IMR-90 (cell line): ENCODE measurements around the gene KIF21A. TPM values are rescaled to one million over a fixed set of nuclear protein-coding genes. Genes with fewer than 3 reads are reported as not detected.

Source experiments
- ATAC-seq: fragments of 200-7000 bp; cut with Tn5 transposase; 2 replicates; pipeline ENCODE4 v1.9.1; 2020; ENCODE audit warnings: low read depth, mild to moderate bottlenecking, moderate library complexity
- BruUV-seq: library from RNA; stranded (reverse); fragments of 400-500 nt; replicated peaks from 2 replicates; lab custom pipeline; 2021; lab: Mats Ljungman, UMichigan
- CTCF ChIA-PET: fragments of 300-600 bp; formaldehyde crosslinking; extraction: SDS; loops from one replicate; lab custom pipeline; 2021; ENCODE audit warnings: antibody characterized with exemption; lab: Yijun Ruan, JAX
- POLR2A ChIA-PET: fragments of 300-600 bp; sonication (Branson Sonifier 250); formaldehyde crosslinking; loops from one replicate; lab custom pipeline; 2022; ENCODE audit warnings: antibody characterized with exemption; ENCODE audit not compliant: unreplicated experiment; lab: Charles Lee
- DNase-seq: peaks from one replicate; pipeline ENCODE4 v3.0.0; 2013
- H2AFZ ChIP-seq: replicated peaks from 2 replicates; pipeline ENCODE3; 2013; ENCODE audit warnings: low read length, mild to moderate bottlenecking; ENCODE audit not compliant: poor library complexity
- H2AK5ac ChIP-seq: 2 replicates; pipeline ENCODE4 v1.6.1; 2013; ENCODE audit warnings: low read depth, low read length, inconsistent platforms
- H2AK9ac ChIP-seq: replicated peaks from 2 replicates; pipeline ENCODE3; 2013; ENCODE audit warnings: mild to moderate bottlenecking, low read depth, low read length, moderate library complexity; ENCODE audit not compliant: poor library complexity
- H2BK120ac ChIP-seq: 2 replicates; pipeline ENCODE4 v1.6.1; 2013; ENCODE audit warnings: low read depth, low read length, inconsistent platforms
- H2BK15ac ChIP-seq: 3 replicates; pipeline ENCODE4 v1.6.1; 2013; ENCODE audit warnings: low read depth, low read length, inconsistent platforms
- H2BK20ac ChIP-seq: 2 replicates; pipeline ENCODE4 v1.6.1; 2013; ENCODE audit warnings: low read depth, mild to moderate bottlenecking, inconsistent platforms, low read length, moderate library complexity
- H2BK5ac ChIP-seq: 2 replicates; pipeline ENCODE4 v1.6.1; 2013; ENCODE audit warnings: mild to moderate bottlenecking, low read depth, low read length, inconsistent platforms; ENCODE audit not compliant: poor library complexity, severe bottlenecking
- H3K14ac ChIP-seq: replicated peaks from 2 replicates; pipeline ENCODE4 v1.6.1; 2013; ENCODE audit warnings: low read depth, low read length, inconsistent platforms
- H3K18ac ChIP-seq: 2 replicates; pipeline ENCODE4 v1.6.1; 2013; ENCODE audit warnings: low read depth, low read length, control low read depth
- H3K23ac ChIP-seq: 2 replicates; pipeline ENCODE4 v1.6.1; 2013; ENCODE audit warnings: low read depth, low read length, inconsistent platforms
- H3K27ac ChIP-seq: 2 replicates; pipeline ENCODE4 v1.5.1; 2013; ENCODE audit warnings: mild to moderate bottlenecking, control low read depth, low read length; ENCODE audit not compliant: insufficient read depth
- H3K27me3 ChIP-seq: 2 replicates; pipeline ENCODE4 v1.6.1; 2013; ENCODE audit warnings: low read length; ENCODE audit not compliant: control insufficient read depth, insufficient read depth
- H3K36me3 ChIP-seq: 2 replicates; pipeline ENCODE4 v1.6.1; 2013; ENCODE audit warnings: low read length, mixed read lengths; ENCODE audit not compliant: control insufficient read depth, insufficient read depth
- H3K4ac ChIP-seq: 2 replicates; pipeline ENCODE4 v1.6.1; 2013; ENCODE audit warnings: low read depth, low read length, inconsistent platforms
- H3K4me1 ChIP-seq: 2 replicates; pipeline ENCODE4 v1.6.1; 2013; ENCODE audit warnings: low read length, mixed read lengths; ENCODE audit not compliant: control insufficient read depth, insufficient read depth
- H3K4me2 ChIP-seq: 2 replicates; pipeline ENCODE4 v1.6.1; 2013; ENCODE audit warnings: low read depth, mild to moderate bottlenecking, control low read depth, low read length, moderate library complexity
- H3K4me3 ChIP-seq: 2 replicates; pipeline ENCODE4 v1.5.1; 2013; ENCODE audit warnings: low read depth, mild to moderate bottlenecking, control low read depth, low read length, moderate library complexity; ENCODE audit not compliant: insufficient read depth
- H3K56ac ChIP-seq: 2 replicates; pipeline ENCODE4 v1.6.1; 2013; ENCODE audit warnings: low read length, inconsistent platforms; ENCODE audit not compliant: insufficient read depth; ENCODE audit errors: extremely low read depth
- H3K79me1 ChIP-seq, 2 experiments: 2 replicates each; pipeline ENCODE4 v1.6.1; 2013; ENCODE audit warnings: low read length in 2 of 2, inconsistent platforms in 1 of 2, low read depth in 1 of 2
- H3K9ac ChIP-seq: 2 replicates; pipeline ENCODE4 v1.6.1; 2013; ENCODE audit warnings: low read depth, low read length, control low read depth
- H3K9me1 ChIP-seq: 2 replicates; pipeline ENCODE4 v1.6.1; 2013; ENCODE audit warnings: low read length, inconsistent platforms; ENCODE audit not compliant: insufficient read depth
- H3K9me3 ChIP-seq: 2 replicates; pipeline ENCODE4 v1.6.1; 2013; ENCODE audit warnings: low read length; ENCODE audit not compliant: control insufficient read depth, insufficient read depth
- H4K20me1 ChIP-seq: 2 replicates; pipeline ENCODE4 v1.6.1; 2013; ENCODE audit warnings: low read length, inconsistent platforms; ENCODE audit not compliant: insufficient read depth
- H4K5ac ChIP-seq: 2 replicates; pipeline ENCODE4 v1.6.1; 2013; ENCODE audit warnings: mild to moderate bottlenecking, low read depth, low read length, control low read depth
- H4K8ac ChIP-seq, 2 experiments: 2 replicates each; pipeline ENCODE4 v1.6.1; 2013; ENCODE audit warnings: low read depth in 2 of 2, low read length in 2 of 2, control low read depth in 1 of 2, inconsistent platforms in 1 of 2
- H4K91ac ChIP-seq: 2 replicates; pipeline ENCODE4 v1.6.1; 2013; ENCODE audit warnings: low read depth, low read length, inconsistent platforms; ENCODE audit not compliant: insufficient read depth
- BHLHE40 ChIP-seq: fragments of 150-350 bp; IDR thresholded peaks from 2 replicates; pipeline ENCODE4 v1.6.1; 2016; ENCODE audit warnings: mild to moderate bottlenecking, low read depth, low read length
- CEBPB ChIP-seq: IDR thresholded peaks from 2 replicates; pipeline ENCODE4 v1.6.1; 2012; ENCODE audit warnings: low read depth, low read length, improper control_type of control experiment
- CHD1 ChIP-seq: IDR thresholded peaks from 2 replicates; pipeline ENCODE4 v1.6.1; 2012; ENCODE audit warnings: low read depth, low read length, improper control_type of control experiment
- MAFK ChIP-seq: IDR thresholded peaks from 2 replicates; pipeline ENCODE4 v1.6.1; 2012; ENCODE audit warnings: low read depth, low read length, improper control_type of control experiment
- MXI1 ChIP-seq: IDR thresholded peaks from 2 replicates; pipeline ENCODE4 v1.6.1; 2012; ENCODE audit warnings: low read depth, mild to moderate bottlenecking, low read length, moderate library complexity, borderline replicate concordance
- POLR2A ChIP-seq: IDR thresholded peaks from 2 replicates; pipeline ENCODE4 v1.6.1; 2012; ENCODE audit warnings: mild to moderate bottlenecking, low read depth, low read length
- RAD21 ChIP-seq: IDR thresholded peaks from 2 replicates; pipeline ENCODE4 v1.6.1; 2012; ENCODE audit warnings: low read length, improper control_type of control experiment
- SMC3 ChIP-seq: fragments of 150-350 bp; IDR thresholded peaks from 2 replicates; pipeline ENCODE4 v1.6.1; 2016; ENCODE audit warnings: low read depth, mild to moderate bottlenecking, antibody characterized with exemption, low read length, moderate library complexity
- WGBS, 2 experiments: methylation state at CpG; one replicate each; pipeline versions ENCODE4 v1.1.5 to v1.1.7; 2013; ENCODE audit warnings: missing lambda C conversion rate in 2 of 2; ENCODE audit not compliant: insufficient read length in 1 of 2; ENCODE audit errors: extremely low coverage in 2 of 2; 5-methylcytosine and 5-hydroxymethylcytosine counted together
- dilution Hi-C: fragments of 300-500 bp; cut with HindIII; formaldehyde crosslinking; loops from one replicate; pipeline ENCODE4 v1.14.3; 2018; ENCODE audit warnings: low sequenced_read_pairs; ENCODE audit not compliant: unreplicated experiment
- in situ Hi-C: fragments of 300-500 bp; cut with MboI; formaldehyde crosslinking; loops from 3 replicates; pipeline ENCODE4 v1.14.3; 2019; ENCODE audit warnings: low sequenced_read_pairs, inconsistent platforms, mixed read lengths
- intact Hi-C: fragments of 100-400 bp; cut with micrococcal nuclease; formaldehyde crosslinking; loops from 2 replicates; pipeline ENCODE4 v1.10.0; 2022
- polyA plus RNA-seq, 3 experiments: library from polyadenylated mRNA; depleted of rRNA; stranded (reverse); fragments of >200 nt; gene quantifications; 2 replicates each; pipeline ENCODE4 v1.2.3, GENCODE V29; 2012; ENCODE audit warnings: low replicate concordance in 1 of 3
- total RNA-seq: library from RNA; depleted of rRNA; stranded (reverse); fragments of >200 nt; gene quantifications from 2 replicates; pipeline ENCODE4 v1.2.3, GENCODE V29; 2012
- TF ChIP-seq, protein P1 (sequence below): fragments of 150-350 bp; IDR thresholded peaks from 2 replicates; pipeline ENCODE4 v1.6.1; 2017; ENCODE audit warnings: mild to moderate bottlenecking, antibody characterized with exemption, low read length, low read depth
- TF ChIP-seq, protein P2 (sequence below): fragments of 150-350 bp; IDR thresholded peaks from 2 replicates; pipeline ENCODE4 v1.6.1; 2016; ENCODE audit warnings: low read depth, mild to moderate bottlenecking, low read length, moderate library complexity, borderline replicate concordance

KIF21A gene
- total and polyA plus RNA-seq, 2 of the 4 experiments (the other 2 are of a cell fraction) = 0.38 to 1.1 TPM

DNA sequence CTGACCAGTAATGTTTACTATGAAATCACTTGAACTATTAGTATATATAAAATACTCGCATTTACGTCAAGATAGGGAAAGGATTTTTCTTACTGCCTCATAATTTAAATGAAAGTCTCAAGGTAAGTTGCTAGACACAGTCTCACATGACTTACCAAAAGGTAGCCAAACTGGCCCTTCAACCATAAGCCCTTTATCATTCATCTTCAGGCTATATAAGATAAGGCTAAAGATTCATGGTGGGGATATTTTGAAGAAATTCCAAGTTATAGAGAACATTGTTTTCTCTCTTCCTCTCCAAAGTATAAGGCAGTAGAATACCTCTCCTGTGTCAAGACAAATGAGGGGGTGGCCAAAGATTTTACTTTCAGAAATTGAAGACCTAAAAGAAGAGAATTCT lies 23.4 kb downstream of the KIF21A start:
- Histone ChIP-seq H3K4me1 (no peaks in the 10 kb centered on the region), H3K27me3 (no peaks in the 10 kb centered on the region), H3K4ac (no peak overlapping the region), H2BK5ac (no peak overlapping the region), H3K9me3 (no peaks in the 10 kb centered on the region; the same call in 1 of the 2 replicates), H2AK5ac (no peak overlapping the region), H3K14ac (no peak overlapping the region), H2AFZ (no peak overlapping the region), H4K20me1 (no peaks in the 10 kb centered on the region), H4K5ac (no peak overlapping the region), H2BK15ac (no peak overlapping the region), H2BK120ac (no peak overlapping the region), H3K27ac (no peak overlapping the region), H4K91ac (no peak overlapping the region), H3K18ac (no peak overlapping the region), H2BK20ac (no peak overlapping the region), H3K56ac (no peak overlapping the region), H3K23ac (no peak overlapping the region), H3K9ac (no peak overlapping the region), H3K4me3 (no peak overlapping the region), H3K79me1 (no peaks in the 10 kb centered on the region), H2AK9ac (no peak overlapping the region), H3K9me1 (no peaks in the 10 kb centered on the region), H3K36me3 (no peaks in the 10 kb centered on the region), H3K4me2 (no peak overlapping the region), H4K8ac (no peak overlapping the region)
- DNase-seq (no peak), ATAC-seq (no peak)
- no CpG with 5 or more reads among the region's 2 CpGs for WGBS, 2 experiments
- TF ChIP-seq, protein P1, sequence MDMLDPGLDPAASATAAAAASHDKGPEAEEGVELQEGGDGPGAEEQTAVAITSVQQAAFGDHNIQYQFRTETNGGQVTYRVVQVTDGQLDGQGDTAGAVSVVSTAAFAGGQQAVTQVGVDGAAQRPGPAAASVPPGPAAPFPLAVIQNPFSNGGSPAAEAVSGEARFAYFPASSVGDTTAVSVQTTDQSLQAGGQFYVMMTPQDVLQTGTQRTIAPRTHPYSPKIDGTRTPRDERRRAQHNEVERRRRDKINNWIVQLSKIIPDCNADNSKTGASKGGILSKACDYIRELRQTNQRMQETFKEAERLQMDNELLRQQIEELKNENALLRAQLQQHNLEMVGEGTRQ = no peak
- TF ChIP-seq MXI1 (no peak), POLR2A (no peak), SMC3 (no peak), MAFK (no peak), RAD21 (no peak), CEBPB (no peak), BHLHE40 (no peak), CHD1 (no peak)
- TF ChIP-seq, protein P2, sequence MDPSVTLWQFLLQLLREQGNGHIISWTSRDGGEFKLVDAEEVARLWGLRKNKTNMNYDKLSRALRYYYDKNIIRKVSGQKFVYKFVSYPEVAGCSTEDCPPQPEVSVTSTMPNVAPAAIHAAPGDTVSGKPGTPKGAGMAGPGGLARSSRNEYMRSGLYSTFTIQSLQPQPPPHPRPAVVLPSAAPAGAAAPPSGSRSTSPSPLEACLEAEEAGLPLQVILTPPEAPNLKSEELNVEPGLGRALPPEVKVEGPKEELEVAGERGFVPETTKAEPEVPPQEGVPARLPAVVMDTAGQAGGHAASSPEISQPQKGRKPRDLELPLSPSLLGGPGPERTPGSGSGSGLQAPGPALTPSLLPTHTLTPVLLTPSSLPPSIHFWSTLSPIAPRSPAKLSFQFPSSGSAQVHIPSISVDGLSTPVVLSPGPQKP = no peak
- in situ Hi-C loops = no loop called here
- dilution Hi-C loops = no loop called here
- no TSS peak for BruUV-seq
- CTCF ChIA-PET = no interaction called here
- POLR2A ChIA-PET = no interaction called here
- intact Hi-C loops = no loop called here
